ENCODE results near the gene MPPED2.
"Not testable (repeated sequence)": the region's sequence is repeated elsewhere in the genome, so short reads cannot be mapped to it uniquely, and the experiment has no call there.

MPPED2 gene

DNA sequence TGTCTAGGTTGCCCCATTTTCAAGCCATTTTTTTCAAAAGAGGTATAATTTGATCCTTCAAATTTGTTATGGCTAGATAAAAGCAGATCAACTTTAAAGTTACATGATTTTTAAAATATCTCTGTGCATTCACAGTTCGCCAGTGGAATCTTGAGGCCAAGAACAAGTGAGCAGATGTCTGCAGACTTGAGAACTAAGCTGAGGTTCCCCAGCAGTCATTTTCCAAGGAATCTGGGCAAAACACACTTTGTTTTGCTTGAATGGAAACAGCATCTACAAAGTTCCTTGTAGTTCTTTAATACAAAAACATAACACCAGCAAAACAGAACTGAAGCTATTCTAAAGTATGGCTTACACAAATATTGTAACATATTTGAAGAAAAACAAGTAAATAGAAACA is 7.7 kb downstream of the MPPED2 start:
- no peak for DNase-seq

GRCh38 chr11:30573951-30574350 is 12.2 kb downstream of the MPPED2 start:
- DNase-seq, result no peak

- DNase-seq, result no peak
Observed at GRCh38 chr11:30568931-30569330, 17.2 kb downstream of the MPPED2 start.

- no peak for DNase-seq
Observed at GRCh38 chr11:30567644-30568043, 18.5 kb downstream of the MPPED2 start.

- DNase-seq, result no peak
Observed at GRCh38 chr11:30567120-30567519, 19.0 kb downstream of the MPPED2 start.

DNA sequence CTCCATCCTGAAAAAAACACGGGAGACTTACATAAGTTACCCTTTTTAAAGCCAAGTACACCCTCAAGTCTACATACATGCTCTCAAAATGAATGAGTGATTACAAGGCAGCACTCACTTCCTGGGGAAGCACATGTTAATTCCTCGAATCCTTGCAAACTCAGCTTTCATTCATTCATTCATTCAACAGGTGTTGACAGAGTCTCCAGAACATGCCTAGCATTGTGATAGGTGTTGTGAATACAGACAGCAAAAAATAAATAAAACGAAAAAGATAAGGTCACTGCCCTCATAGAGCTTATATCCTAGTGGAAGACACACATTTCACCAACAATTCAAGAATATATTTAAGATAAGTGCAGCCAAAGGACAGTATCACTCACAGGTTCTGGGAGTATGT is 19.7 kb downstream of the MPPED2 start:
- DNase-seq, result no peak

- DNase-seq, result no peak
Observed at GRCh38 chr11:30565027-30565426, 21.1 kb downstream of the MPPED2 start.

- DNase-seq, result no peak
Observed at GRCh38 chr11:30561691-30562415, 24.3 kb downstream of the MPPED2 start.

- no peak for DNase-seq
Observed at GRCh38 chr11:30560206-30561106, 25.7 kb downstream of the MPPED2 start.

DNA sequence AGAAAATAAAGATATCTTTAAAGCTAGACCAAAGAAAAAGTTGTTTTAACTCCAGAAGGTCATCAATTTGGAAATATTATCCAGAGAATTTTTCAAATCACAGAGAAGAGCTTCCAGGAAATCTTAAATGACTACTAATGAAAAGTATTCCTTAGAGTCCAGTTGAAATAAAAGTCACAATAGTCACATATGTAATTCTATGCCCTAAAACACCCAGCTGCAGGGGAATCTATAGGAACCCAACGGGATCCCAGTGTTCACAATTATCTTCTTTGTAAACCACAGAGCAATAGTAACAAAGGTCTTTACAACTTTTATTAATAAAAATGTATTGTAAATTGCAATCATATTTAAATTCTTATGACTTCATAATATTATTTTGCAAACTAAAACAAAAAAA is 27.1 kb downstream of the MPPED2 start:
- no peak for DNase-seq

DNA sequence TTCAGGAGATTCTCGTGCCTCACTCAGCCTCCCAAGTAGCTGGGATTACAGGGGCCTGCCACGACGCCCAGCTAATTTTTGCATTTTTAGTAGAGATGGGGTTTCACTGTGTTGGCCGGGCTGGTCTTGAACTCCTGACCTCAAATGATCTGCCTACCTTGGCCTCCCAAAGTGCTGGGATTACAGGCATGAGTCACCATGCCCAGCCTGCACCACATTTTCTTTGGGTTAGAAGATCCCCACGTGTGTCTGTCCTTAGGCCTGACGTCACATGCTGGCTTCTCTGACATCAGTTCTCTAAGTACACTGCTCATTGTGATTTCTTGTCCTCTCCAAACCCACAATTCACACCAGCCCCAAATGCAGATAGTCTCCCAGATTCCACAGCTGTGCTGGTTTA is 31.6 kb downstream of the MPPED2 start:
- not testable (repeated sequence) for DNase-seq

DNA sequence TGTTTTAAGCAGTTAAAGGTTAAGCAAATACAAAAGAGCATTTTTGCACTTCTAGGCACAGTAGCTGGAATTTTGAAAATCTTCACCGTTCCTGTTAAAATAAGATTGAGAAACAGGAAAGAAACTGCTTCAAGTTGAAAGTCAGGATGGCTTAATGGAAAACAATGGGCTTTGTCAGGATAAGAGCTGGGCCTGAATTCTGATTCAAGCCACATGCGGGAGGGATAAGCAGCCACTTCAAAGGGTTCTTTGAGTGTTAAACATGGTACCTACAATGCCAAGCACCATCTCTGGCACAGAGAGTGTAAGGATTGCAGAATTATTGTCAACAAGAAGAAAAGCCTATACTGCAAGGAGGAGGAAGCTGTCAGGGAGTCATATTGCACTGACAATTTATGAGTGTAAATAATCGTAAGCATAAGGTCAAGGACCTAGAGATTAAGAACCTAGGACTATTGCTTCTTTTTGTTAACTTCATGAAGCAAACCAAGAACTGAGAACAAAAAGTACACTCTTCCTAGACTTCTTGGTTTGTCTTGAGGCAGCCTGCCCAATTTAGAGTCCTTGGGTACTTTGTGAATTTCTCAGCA is 32.5 kb downstream of the MPPED2 start:
- DNase-seq, result no peak

DNA sequence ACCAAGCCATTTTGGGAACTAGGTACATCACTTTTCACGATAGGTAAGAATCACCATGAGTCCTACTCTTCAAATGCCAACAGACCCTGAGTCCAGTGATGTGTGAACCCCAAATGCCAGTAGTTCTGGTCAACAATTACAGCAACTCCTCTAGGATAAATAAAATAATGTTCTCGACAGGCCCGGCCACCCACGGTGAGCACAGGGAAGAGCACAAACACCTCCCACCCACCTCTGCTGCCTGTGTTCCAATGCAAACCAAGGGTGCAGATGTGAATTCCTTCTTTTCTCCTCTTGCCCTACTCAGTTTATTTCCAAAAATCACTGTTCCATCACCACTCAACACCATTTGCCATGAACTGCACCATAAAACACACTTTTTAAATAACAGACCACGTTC is 33.3 kb downstream of the MPPED2 start:
- DNase-seq, result no peak

GRCh38 chr11:30550022-30550542 is 36.1 kb downstream of the MPPED2 start:
- no peak for DNase-seq

GRCh38 chr11:30549565-30549964 is 36.6 kb downstream of the MPPED2 start:
- DNase-seq, result no peak

DNA sequence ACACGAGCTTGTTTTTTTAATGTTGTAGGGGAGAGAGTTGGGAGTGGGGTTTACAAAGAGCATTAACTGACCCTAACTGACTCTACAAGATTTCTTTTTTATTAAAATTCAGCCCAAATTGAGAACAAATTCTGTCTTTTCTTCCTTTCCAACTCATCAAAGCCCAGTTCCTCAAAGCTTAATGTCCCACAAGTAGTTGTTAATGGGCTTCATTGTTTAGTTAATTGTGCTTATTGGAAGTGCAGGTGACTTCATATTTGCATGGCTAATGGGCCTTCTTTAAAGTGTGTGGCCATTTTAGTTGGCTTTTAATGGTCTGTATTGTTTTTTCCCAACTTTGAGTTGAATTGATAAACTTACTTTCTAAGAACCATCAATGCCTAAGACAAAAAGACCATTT is 39.8 kb downstream of the MPPED2 start:
- no peak for DNase-seq

DNA sequence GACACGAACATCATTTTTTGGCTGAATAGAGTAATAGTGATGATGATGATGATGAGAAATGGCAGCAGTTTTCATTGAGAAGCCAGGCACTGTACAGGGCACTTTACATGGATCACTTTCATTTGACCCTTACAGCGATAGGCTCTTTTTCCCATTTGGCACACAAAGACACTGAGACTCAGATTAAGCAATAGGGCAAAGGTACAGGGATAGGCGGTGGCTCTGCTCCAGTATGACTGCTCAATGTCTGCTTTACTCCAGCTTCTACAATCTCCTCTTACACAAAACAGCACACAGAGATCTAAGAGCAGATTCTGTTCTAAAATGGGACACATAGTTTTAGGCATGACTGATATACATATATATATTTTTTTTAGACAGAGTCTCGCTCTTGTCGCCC is 40.6 kb downstream of the MPPED2 start:
- no peak for DNase-seq

GRCh38 chr11:30543066-30543465 is 43.1 kb downstream of the MPPED2 start:
- no peak for DNase-seq

DNA sequence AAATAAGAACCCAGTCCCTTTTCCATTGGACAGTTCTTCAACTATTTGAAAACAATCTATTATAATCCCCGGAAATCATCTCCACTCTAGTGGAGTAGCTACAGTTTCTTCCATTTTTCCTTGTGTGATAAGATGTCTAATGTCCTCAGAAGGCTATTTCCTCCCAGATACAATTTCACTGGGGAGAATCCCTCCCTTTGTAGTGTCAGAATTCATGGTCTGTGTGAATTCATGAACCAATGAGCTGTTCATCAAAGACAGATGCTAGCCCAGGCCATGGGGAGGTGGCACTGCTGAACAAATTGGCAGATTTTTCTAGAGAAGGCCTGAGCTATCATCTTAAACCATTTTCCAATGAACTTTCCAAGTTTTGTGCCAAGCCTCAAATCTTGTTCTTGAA is 45.4 kb downstream of the MPPED2 start:
- no peak for DNase-seq

DNA sequence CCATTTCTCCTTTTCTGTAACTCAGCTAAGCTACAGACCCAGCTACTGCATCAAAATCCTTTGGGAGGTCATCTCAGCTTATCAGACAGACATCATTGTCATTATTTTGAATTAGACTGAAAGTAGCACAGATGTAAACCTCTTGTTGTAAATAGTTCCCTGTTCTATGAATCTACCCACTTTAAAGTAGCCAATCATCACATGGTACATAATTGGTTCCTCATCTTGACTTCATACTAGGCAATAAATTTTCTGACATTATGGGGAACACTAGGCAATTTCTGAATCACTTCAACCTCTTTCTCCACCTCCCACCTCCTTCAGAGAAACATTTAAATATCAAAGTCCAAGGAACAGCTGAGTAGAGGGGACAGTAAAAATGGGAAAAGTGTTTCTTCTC is 47.9 kb downstream of the MPPED2 start:
- DNase-seq, result no peak

- no peak for DNase-seq
Observed at GRCh38 chr11:30535818-30536217, 50.3 kb downstream of the MPPED2 start.

GRCh38 chr11:30533445-30533947 is 52.7 kb downstream of the MPPED2 start:
- no peak for DNase-seq

GRCh38 chr11:30527566-30527965 is 58.6 kb downstream of the MPPED2 start:
- no peak for DNase-seq

Measured in C1 segment of cervical spinal cord (tissue), 14 donors.